Measurements from ENCODE around the gene RAB5A.
"Not testable (repeated sequence)": the region's sequence is repeated elsewhere in the genome, so short reads cannot be mapped to it uniquely, and the experiment has no call there.

RAB5A gene

GRCh38 chr3:19946832-19947548 is at the start of gene RAB5A:
TSS of gene RAB5A (plus strand) at chr3:19947097. CDS start at chr3:19950899, 3,802 bp downstream.
- FAIRE-seq = peak; percentile 94

GRCh38 chr3:19898721-19899120 is 48.2 kb upstream of the RAB5A start:
- DNase-seq (ENCODE audit: low spot score) = no peak
- no peak for FAIRE-seq

More at GRCh38 chr3:19946832-19947548, at the start of gene RAB5A:
- peak; percentile 95 for DNase-seq (ENCODE audit: low spot score)

- no peak for FAIRE-seq
- DNase-seq (ENCODE audit: low spot score) = no peak
Measured at GRCh38 chr3:19899264-19899663, 47.6 kb upstream of the RAB5A start.

GRCh38 chr3:19899833-19900232 is 47.1 kb upstream of the RAB5A start:
- FAIRE-seq = not testable (repeated sequence)

GRCh38 chr3:19901337-19901736 is 45.6 kb upstream of the RAB5A start:
- no peak for DNase-seq (ENCODE audit: low spot score)
- FAIRE-seq = no peak

More at GRCh38 chr3:19899833-19900232, 47.1 kb upstream of the RAB5A start:
- DNase-seq (ENCODE audit: low spot score) = not testable (repeated sequence)

- DNase-seq (ENCODE audit: low spot score) = no peak
- FAIRE-seq = no peak
Measured at GRCh38 chr3:19901918-19902317, 45.0 kb upstream of the RAB5A start.

GRCh38 chr3:19903649-19904048 is 43.2 kb upstream of the RAB5A start:
- FAIRE-seq (no peak), DNase-seq (ENCODE audit: low spot score) (no peak)

GRCh38 chr3:19907523-19907922 is 39.4 kb upstream of the RAB5A start:
- FAIRE-seq (no peak), DNase-seq (ENCODE audit: low spot score) (no peak)

GRCh38 chr3:19911452-19911851 is 35.4 kb upstream of the RAB5A start:
- no peak for FAIRE-seq

GRCh38 chr3:19917167-19917566 is 29.7 kb upstream of the RAB5A start:
- DNase-seq (ENCODE audit: low spot score) (no peak), FAIRE-seq (no peak)

More at GRCh38 chr3:19911452-19911851, 35.4 kb upstream of the RAB5A start:
- DNase-seq (ENCODE audit: low spot score) = no peak

GRCh38 chr3:19920401-19921080 is 26.4 kb upstream of the RAB5A start:
- no peak for DNase-seq (ENCODE audit: low spot score)
- no peak for FAIRE-seq

- FAIRE-seq (no peak), DNase-seq (ENCODE audit: low spot score) (no peak)
Measured at GRCh38 chr3:19931180-19931692, 15.7 kb upstream of the RAB5A start.

GRCh38 chr3:19931767-19932188 is 15.1 kb upstream of the RAB5A start:
- DNase-seq (ENCODE audit: low spot score) (no peak), FAIRE-seq (no peak)

- FAIRE-seq = no peak
Measured at GRCh38 chr3:19932422-19932821, 14.5 kb upstream of the RAB5A start.

GRCh38 chr3:19934098-19934566 is 12.8 kb upstream of the RAB5A start, which contains the start of gene EFHB:
TSS of gene EFHB (minus strand) at chr3:19934217. CDS start at chr3:19934018, 199 bp downstream.
- no peak for FAIRE-seq
- peak; percentile 14 for DNase-seq (ENCODE audit: low spot score)

More at GRCh38 chr3:19932422-19932821, 14.5 kb upstream of the RAB5A start:
- no peak for DNase-seq (ENCODE audit: low spot score)

- FAIRE-seq (no peak), DNase-seq (ENCODE audit: low spot score) (peak; percentile 15)
Measured at GRCh38 chr3:19937459-19938294, 9.2 kb upstream of the RAB5A start.

GRCh38 chr3:19938295-19938627 is 8.6 kb upstream of the RAB5A start:
- DNase-seq (ENCODE audit: low spot score) = no peak
- no peak for FAIRE-seq

- no peak for DNase-seq (ENCODE audit: low spot score)
- no peak for FAIRE-seq
Measured at GRCh38 chr3:19940643-19941042, 6.3 kb upstream of the RAB5A start.

- FAIRE-seq (no peak), DNase-seq (ENCODE audit: low spot score) (peak; percentile 21)
Measured at GRCh38 chr3:19945534-19945933, 1.4 kb upstream of the RAB5A start.

GRCh38 chr3:19945969-19946831 is 697 bp upstream of the RAB5A start:
- FAIRE-seq (no peak), DNase-seq (ENCODE audit: low spot score) (peak; percentile 13)
